ENCODE measurements around the gene LRFN5. TPM values are rescaled to one million over a fixed set of nuclear protein-coding genes. Genes with fewer than 3 reads are reported as not detected.
"Not testable (repeated sequence)": the region's sequence is repeated elsewhere in the genome, so short reads cannot be mapped to it uniquely, and the experiment has no call there.

Gene LRFN5
- total RNA-seq, 1 experiment from 2014 or later, result not detected

- Histone ChIP-seq H3K4me3 (no peak overlapping the region), H3K36me3 (no peaks in the 10 kb centered on the region), H3K27me3 (no peaks in the 10 kb centered on the region), H3K9me3 (no peaks in the 10 kb centered on the region)
- no peak for DNase-seq
Observed at GRCh38 chr14:41615011-41615595, 8.4 kb downstream of the LRFN5 start.

GRCh38 chr14:41623736-41624135 lies 17.1 kb downstream of the LRFN5 start:
- H3K9me3 ChIP-seq, result no peaks in the 10 kb centered on the region
- no peaks in the 10 kb centered on the region for H3K27me3 ChIP-seq
- no peak for DNase-seq
- H3K4me3 ChIP-seq, result no peak overlapping the region
- no peaks in the 10 kb centered on the region for H3K36me3 ChIP-seq

- no peak overlapping the region for H3K4me3 ChIP-seq
- no peaks in the 10 kb centered on the region for H3K36me3 ChIP-seq
- H3K27me3 ChIP-seq, result no peaks in the 10 kb centered on the region
- no peak for DNase-seq
- no peaks in the 10 kb centered on the region for H3K9me3 ChIP-seq
Observed at GRCh38 chr14:41629876-41630275, 23.2 kb downstream of the LRFN5 start.

- H3K4me3 ChIP-seq, result no peak overlapping the region
- no peaks in the 10 kb centered on the region for H3K36me3 ChIP-seq
- H3K9me3 ChIP-seq, result no peaks in the 10 kb centered on the region
- DNase-seq, result no peak
- H3K27me3 ChIP-seq, result no peaks in the 10 kb centered on the region
Observed at GRCh38 chr14:41634286-41634685, 27.6 kb downstream of the LRFN5 start.

- no peak for DNase-seq
- Histone ChIP-seq H3K9me3 (no peaks in the 10 kb centered on the region), H3K27me3 (no peaks in the 10 kb centered on the region), H3K4me3 (no peak overlapping the region), H3K36me3 (no peaks in the 10 kb centered on the region)
Observed at GRCh38 chr14:41636492-41637392, 30.1 kb downstream of the LRFN5 start.

- H3K27me3 ChIP-seq, result no peaks in the 10 kb centered on the region
- no peak overlapping the region for H3K4me3 ChIP-seq
- no peaks in the 10 kb centered on the region for H3K9me3 ChIP-seq
- DNase-seq, result no peak
- H3K36me3 ChIP-seq, result no peaks in the 10 kb centered on the region
Observed at GRCh38 chr14:41641690-41642089, 35.0 kb downstream of the LRFN5 start.

GRCh38 chr14:41642367-41642766 lies 35.7 kb downstream of the LRFN5 start:
- no peak for DNase-seq
- H3K4me3 ChIP-seq, result no peak overlapping the region
- H3K36me3 ChIP-seq, result no peaks in the 10 kb centered on the region
- H3K9me3 ChIP-seq, result no peaks in the 10 kb centered on the region
- no peaks in the 10 kb centered on the region for H3K27me3 ChIP-seq

GRCh38 chr14:41642789-41643188 lies 36.1 kb downstream of the LRFN5 start:
- no peak for DNase-seq
- H3K27me3 ChIP-seq, result no peaks in the 10 kb centered on the region
- no peaks in the 10 kb centered on the region for H3K9me3 ChIP-seq
- no peaks in the 10 kb centered on the region for H3K36me3 ChIP-seq
- no peak overlapping the region for H3K4me3 ChIP-seq

- Histone ChIP-seq H3K27me3 (no peaks in the 10 kb centered on the region), H3K36me3 (no peaks in the 10 kb centered on the region), H3K9me3 (no peaks in the 10 kb centered on the region), H3K4me3 (no peak overlapping the region)
- no peak for DNase-seq
Observed at GRCh38 chr14:41644606-41645005, 37.9 kb downstream of the LRFN5 start.

- Histone ChIP-seq H3K36me3 (no peaks in the 10 kb centered on the region), H3K4me3 (no peak overlapping the region), H3K27me3 (no peaks in the 10 kb centered on the region), H3K9me3 (no peaks in the 10 kb centered on the region)
- DNase-seq, result no peak
Observed at GRCh38 chr14:41650802-41651201, 44.1 kb downstream of the LRFN5 start.

GRCh38 chr14:41654196-41654595 lies 47.5 kb downstream of the LRFN5 start:
- Histone ChIP-seq H3K4me3 (no peak overlapping the region), H3K36me3 (no peaks in the 10 kb centered on the region), H3K9me3 (no peaks in the 10 kb centered on the region), H3K27me3 (no peaks in the 10 kb centered on the region)
- no peak for DNase-seq

- Histone ChIP-seq H3K4me3 (no peak overlapping the region), H3K27me3 (no peaks in the 10 kb centered on the region), H3K36me3 (no peaks in the 10 kb centered on the region), H3K9me3 (no peaks in the 10 kb centered on the region)
- no peak for DNase-seq
Observed at GRCh38 chr14:41662780-41663472, 56.2 kb downstream of the LRFN5 start.

- no peak overlapping the region for H3K4me3 ChIP-seq
- H3K36me3 ChIP-seq, result no peaks in the 10 kb centered on the region
- no peaks in the 10 kb centered on the region for H3K27me3 ChIP-seq
- DNase-seq, result peak; percentile 8
- H3K9me3 ChIP-seq, result no peaks in the 10 kb centered on the region
Observed at GRCh38 chr14:41663473-41663850, 56.8 kb downstream of the LRFN5 start.

- H3K27me3 ChIP-seq, result no peaks in the 10 kb centered on the region
- no peak for DNase-seq
Observed at GRCh38 chr14:41666301-41666700, 59.6 kb downstream of the LRFN5 start.

GRCh38 chr14:41668356-41668755 lies 61.7 kb downstream of the LRFN5 start:
- DNase-seq, result no peak
- Histone ChIP-seq H3K27me3 (no peaks in the 10 kb centered on the region), H3K36me3 (no peaks in the 10 kb centered on the region), H3K9me3 (no peaks in the 10 kb centered on the region), H3K4me3 (no peak overlapping the region)

More at GRCh38 chr14:41666301-41666700, 59.6 kb downstream of the LRFN5 start:
- H3K9me3 ChIP-seq, result no peaks in the 10 kb centered on the region
- no peaks in the 10 kb centered on the region for H3K36me3 ChIP-seq
- H3K4me3 ChIP-seq, result no peak overlapping the region

GRCh38 chr14:41673601-41674000 lies 66.9 kb downstream of the LRFN5 start:
- H3K9me3 ChIP-seq, DNase-seq, H3K27me3 ChIP-seq, H3K36me3 ChIP-seq, H3K4me3 ChIP-seq: not testable (repeated sequence)

GRCh38 chr14:41674511-41674971 lies 67.9 kb downstream of the LRFN5 start:
- not testable (repeated sequence) for H3K4me3 ChIP-seq, H3K9me3 ChIP-seq, DNase-seq, H3K27me3 ChIP-seq, H3K36me3 ChIP-seq

Measured in MG63 (cell line).